ENCODE data around the gene ADCY5.

ADCY5 gene

GRCh38 chr3:123286308-123287023, 162.4 kb downstream of the ADCY5 start:
- DNase-seq (ENCODE audit: low read depth): peak; percentile 81

DNA sequence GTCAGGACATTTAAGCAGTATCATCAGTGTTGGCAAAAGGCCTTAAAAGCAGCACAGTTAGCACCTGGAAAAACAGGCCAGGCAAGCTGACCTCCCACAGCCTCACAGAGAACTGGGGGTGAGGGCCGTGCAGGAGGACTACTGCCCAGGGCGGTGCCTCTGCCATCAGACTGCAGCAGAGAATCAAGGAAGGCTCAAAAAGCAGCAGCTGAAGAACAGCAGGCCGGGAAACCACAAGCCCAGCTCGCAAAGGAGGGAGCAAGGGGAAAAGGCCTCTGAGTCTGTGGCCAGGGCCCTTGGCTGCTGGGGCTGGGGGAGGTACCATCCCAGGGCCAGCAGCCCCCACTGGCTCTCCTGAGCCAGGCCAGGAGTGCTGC, 163.0 kb downstream of the ADCY5 start:
- no peak for DNase-seq (ENCODE audit: low read depth)

DNA sequence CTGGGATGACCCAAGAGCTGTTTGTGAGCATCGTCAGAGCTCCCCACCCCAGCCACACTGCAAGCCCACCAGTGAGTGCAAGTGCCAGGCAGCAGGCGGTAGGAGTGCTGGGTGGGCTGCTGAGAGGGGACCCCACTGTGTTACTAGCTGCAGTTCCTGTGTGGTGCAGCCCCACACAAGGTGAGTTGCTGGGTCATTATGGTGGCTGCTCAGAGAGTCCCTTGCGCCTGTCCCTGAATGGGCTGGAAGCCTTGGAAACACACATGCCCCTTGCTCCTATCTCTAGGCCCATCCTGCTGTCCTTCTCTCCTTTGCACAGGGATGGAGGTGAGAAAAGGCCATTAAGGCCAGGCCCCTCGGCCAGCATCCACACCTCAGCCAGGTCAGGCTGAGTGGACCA, 163.4 kb downstream of the ADCY5 start:
- DNase-seq (ENCODE audit: low read depth): no peak

DNA sequence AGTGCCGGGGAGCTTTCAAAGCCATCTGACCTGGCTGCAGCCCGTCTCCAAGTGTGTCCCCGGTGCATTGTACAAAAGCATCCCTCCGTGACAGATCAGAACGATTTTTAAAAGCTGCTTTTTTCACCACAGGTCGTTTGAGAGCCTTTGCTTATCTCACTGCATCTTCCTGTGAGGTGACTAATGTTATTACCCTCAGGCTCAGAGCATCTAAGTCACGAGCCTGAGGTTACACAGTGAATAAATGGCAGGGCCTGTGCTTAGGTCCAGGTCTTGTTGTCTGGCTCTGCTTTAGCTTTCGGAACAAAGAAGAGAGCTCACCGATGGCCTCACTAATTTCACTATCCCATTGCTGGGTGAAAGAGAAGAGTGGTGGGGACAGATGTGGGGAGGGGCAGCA, 163.8 kb downstream of the ADCY5 start:
- peak; percentile 77 for DNase-seq (ENCODE audit: low read depth)

GRCh38 chr3:123284399-123285010, 164.4 kb downstream of the ADCY5 start:
- no peak for DNase-seq (ENCODE audit: low read depth)

DNA sequence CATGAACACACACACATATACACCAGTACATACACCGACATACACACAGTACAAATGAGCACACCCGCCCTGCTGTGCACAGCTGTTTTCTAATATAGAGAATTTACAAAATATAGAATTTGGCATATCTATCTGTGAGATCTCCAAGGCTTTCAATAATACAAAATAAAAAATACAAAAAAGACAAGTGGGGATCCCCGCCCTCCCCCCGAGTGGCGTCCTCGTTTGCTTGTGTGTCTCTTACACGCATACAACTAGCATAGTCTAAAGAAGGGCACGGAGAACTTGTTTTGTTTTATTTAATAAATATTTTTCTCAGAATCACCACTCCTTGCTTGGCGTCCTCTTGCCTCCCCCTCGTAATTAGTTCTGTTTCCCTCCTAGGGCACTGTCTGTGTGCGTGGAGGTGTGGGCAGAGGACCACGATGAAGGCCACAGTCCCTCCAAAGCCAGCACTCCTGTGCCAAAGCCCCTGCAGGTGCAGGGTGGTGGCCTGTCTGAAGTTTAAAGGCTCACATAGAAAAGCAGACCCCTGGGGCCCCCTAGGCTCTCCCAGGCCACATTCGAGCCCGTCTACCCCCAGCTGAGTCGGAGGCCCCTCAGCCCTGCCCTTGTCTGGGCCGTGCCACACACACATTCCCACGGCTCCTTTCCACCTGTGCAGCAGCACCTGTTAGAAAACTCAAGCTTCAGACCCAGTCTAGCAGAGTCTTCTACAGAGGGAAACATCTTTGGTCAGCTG, 165.1 kb downstream of the ADCY5 start:
- DNase-seq (ENCODE audit: low read depth): no peak

DNA sequence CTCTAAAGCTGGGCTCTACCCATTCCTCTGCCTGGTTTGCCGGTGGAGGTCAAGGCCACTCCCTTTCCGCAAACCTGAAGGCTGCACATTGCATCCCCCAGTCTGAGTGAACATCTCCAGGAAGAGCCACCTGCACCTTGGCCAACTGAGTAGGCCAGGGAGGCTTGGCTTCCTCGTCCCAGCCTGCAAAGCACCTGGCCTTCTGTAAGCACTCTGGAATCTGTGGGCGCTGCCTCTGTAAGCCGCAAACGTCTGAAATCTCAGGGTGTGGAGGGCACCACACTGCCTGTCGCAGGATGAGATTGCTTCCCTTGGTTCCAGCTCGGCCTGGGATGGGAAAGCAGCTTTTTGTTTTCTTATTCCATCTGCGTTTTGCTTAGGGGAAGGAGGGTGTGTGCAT, 165.8 kb downstream of the ADCY5 start:
- DNase-seq (ENCODE audit: low read depth): no peak

DNA sequence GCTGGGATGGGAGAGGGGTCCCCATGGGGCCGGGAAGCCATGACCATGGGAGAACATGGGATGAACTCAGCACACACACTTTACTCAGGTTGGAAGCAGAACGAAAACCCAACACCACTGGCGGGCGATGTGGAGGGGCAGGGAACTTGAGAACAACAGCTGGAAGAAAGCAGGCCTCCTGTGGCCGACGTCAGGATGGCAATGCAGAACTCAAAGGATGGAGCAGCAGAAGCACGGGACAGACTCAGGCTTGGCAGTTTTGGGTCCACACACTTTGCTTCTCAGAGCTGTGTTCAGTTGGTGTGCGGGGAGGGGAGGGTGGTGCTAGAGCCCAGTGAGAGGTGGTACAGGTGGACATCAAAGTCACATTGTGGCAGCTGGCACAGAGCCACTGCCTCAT, 166.4 kb downstream of the ADCY5 start:
- no peak for DNase-seq (ENCODE audit: low read depth)

DNA sequence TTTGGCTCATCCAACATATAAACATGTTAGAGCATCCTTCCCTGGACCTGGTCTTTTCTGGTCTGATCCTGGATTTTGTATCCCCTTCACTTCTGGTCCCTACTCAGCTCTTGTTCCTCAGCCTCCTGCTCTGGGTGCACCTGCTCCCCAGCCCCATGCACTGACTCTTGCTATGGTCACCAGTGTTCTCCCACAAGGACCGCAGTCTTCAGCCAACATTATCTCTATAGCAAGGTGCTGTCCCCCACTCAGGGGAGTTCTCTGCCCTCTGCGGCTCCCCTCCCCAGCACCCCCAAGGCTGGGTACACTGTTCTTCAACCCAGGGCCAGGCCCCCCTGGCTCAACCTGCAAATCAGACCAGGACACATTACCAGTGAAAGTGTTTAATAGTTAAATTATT, 167.0 kb downstream of the ADCY5 start:
- DNase-seq (ENCODE audit: low read depth): no peak

DNA sequence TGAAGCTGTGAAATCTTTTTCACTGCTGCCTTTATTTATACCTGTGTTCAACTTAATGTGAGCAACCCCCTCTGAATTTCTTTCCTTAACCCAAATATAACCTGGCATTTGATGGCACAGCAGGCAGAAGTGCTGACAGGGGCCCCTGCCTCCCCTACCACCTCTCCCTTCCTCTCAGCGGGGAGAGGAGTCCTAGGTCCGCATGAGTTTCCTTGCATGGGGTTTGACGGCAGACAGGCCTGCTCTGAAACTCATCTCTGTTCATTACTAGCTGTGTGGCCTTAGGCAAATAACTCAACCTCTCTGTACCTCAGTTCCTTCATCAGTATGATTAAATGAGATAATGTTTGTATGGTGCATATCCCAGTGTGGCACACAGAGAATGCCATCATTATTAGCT, 167.5 kb downstream of the ADCY5 start:
- DNase-seq (ENCODE audit: low read depth): no peak

DNA sequence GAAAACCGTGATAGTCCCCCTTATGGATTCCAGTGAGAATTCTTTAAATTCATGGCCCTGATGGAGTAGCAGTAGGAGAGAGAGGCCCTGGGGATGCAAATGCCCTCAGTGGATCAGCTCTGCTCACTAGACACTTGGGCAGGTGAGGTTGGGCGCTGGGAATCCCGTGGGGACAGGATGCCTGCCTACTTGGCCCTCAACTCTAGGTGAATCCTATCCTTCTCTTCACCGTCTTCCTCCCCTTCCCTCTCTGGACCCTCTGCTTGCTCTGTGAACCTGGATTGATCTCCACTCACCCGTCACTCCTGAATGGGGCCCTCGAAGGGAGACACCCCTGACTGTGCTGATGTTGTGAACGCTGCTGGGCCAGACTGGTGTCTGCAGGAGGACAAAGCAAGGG, 169.8 kb downstream of the ADCY5 start:
- no peak for DNase-seq (ENCODE audit: low read depth)

DNA sequence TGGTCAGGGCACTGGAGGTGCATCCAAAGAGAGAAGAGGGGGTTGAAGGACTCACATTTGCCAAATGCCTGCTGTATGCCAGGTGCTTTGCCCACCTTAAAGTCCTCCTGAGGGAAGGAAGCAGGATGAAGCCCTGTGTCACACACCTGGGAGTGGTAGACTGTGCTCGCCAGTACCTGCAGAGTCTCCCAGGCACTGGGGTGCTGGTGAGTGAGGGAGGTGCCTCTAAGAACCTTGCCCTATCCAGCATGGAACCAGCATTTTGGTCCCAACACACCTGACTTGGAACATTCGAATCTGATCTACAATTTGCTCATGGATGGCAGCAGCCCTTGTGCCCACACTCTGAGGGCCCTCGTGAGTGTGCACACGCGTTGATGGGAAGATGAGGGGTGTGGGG, 170.4 kb downstream of the ADCY5 start:
- no peak for DNase-seq (ENCODE audit: low read depth)

- no peak for DNase-seq (ENCODE audit: low read depth)
These were observed 171.8 kb downstream of the ADCY5 start for GRCh38 chr3:123277106-123277505.

DNA sequence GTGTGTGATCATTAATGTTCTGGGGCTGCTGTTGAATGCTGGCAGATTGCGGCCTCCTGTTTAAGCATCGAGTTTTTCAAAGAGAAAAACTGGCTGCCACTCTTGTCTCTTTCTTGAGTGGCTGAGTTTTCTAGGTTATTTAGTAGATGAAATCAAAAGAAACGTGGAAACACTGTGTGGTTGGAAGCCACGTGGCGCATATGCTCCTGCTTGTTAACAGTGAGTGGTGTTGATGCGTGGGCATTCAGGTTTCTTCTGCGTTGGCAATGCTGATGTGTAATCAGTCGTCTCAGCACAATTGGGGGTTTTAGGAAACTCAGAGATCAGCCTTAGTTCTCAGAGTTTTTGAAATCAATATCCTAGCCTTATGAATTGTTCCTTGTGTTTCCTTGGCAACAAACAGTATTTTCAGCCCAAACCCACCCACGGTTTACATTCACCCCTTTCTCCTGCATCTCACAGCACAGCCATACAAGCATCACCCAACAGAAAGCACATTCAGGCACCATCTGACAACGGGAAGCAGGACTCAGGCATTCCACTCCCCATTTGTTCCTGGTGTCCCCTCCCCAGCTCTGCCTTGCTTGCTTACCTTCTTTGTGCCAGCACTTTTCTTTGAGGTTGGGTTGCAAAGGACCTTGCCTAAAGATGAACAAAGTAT, 172.4 kb downstream of the ADCY5 start:
- no peak for DNase-seq (ENCODE audit: low read depth)

GRCh38 chr3:123275691-123276090, 173.2 kb downstream of the ADCY5 start:
- no peak for DNase-seq (ENCODE audit: low read depth)

DNA sequence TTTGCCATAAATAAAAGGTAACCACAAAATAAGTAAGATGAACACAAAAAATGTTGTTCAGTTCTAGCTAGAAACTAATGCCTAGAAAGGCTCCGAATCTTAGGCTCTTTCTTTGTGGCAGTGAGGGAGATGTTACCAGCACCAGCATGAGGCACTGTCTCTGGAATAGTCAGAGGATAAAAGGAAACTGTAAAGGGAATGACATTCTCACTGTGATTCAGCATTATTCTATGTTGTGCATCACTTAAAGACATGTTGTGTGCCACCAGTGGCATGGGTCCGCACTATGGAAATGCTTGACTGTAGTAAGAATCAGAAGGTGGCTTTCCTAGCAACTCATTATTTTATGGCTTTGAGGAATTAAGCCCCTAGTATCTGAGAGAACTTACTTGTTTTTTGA, 176.3 kb downstream of the ADCY5 start:
- peak; percentile 75 for DNase-seq (ENCODE audit: low read depth)

DNA sequence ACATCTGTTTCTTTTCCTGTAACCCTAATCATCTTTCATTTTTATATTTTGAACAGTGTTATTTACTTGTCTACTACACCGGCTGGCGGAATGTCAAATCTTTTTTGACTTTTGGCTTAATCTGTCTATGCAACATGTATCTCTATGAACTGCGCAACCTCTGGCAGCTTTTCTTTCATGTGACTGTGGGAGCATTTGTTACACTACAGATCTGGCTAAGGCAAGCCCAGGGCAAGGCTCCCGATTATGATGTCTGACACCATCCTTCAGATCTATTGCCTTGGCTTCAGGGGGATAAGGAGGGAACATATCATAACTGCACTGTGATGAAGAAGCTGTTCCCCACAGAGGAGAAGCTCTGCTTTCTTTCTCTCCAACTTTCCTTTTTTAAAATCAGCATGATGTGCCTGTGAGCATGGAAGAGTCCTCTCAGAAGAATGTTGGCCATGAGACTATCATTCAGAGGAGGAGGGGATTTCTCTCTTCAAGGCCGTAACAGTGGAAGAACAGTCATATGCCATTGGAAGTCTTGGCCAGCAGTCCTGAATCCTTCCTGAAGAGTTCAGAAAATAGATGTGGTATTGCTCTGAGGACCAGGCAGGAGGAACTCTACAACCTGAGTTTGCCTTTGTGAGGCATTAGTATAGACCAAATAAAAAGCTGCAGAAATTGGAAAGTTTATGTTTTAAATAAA, 177.3 kb downstream of the ADCY5 start:
- DNase-seq (ENCODE audit: low read depth): no peak

DNA sequence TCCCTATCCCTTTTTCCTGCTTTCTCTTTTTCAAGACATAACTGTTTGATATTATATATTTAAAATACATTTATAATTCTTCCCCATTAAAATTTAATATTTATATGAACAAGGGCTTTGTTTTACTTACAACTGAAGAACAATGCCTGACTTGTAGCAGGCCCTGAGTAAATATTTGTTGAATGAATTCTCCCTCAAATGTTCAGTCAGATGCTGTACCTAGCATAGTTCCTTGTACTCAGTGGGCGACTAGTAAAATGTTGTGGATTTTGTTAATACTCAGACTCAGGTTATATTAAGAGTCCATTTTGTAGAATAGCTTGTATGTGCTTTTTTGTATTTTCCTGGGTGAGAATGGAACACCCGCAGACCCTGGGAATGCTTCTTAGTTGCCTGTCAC, 178.1 kb downstream of the ADCY5 start:
- no peak for DNase-seq (ENCODE audit: low read depth)

DNA sequence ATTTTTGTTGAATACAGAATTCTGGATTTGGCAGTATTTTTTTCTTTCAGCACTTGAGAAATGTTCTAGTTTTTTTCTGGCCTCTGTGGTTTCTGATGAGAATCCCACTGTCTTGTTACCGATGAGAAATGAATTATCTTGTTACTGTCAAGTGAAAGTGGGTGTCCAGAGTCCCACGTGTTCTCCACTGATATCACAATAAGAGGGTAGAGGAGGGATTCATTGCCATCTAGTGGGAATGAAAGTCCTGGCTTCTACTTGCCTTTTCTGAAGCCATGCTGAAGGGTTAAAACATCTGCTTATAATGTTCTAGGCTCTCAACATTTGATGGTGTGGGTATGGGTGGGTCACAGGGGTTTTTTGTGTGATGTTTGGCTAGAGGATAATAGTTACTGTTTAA, 181.1 kb downstream of the ADCY5 start:
- no peak for DNase-seq (ENCODE audit: low read depth)

- DNase-seq (ENCODE audit: low read depth): no peak
These were observed 184.9 kb downstream of the ADCY5 start for GRCh38 chr3:123263941-123264340.

- no peak for DNase-seq (ENCODE audit: low read depth)
These were observed 186.0 kb downstream of the ADCY5 start for GRCh38 chr3:123262868-123263267.

DNA sequence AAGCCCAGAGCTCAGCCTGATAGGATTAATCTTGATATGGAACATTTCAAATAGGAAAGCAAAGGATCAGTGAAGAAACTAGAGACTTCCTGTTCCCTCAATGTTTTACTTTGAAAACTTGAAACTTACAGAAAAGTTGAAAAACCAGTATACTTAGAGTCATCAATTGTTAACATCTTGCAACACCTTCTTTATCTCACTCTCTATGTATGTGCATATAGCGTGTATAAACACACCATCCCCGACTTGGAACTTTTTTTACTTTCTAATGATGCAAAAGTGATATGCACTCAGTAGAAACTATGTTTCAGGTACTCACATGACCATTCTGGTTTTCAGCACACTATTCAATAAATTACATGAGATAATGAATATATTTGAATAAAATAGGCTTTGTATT, 186.7 kb downstream of the ADCY5 start:
- DNase-seq (ENCODE audit: low read depth): no peak

All from ELR (cell line).